ENCODE measurements around the gene KCNG1. TPM values are rescaled to one million over a fixed set of nuclear protein-coding genes. Genes with fewer than 3 reads are reported as not detected.

The KCNG1 gene
- total RNA-seq, 2 donors from 2014 or later, result 0.41 to 1.9 TPM

- no peaks in the 10 kb centered on the region for H3K9me3 ChIP-seq
- H3K4me3 ChIP-seq, result no peak overlapping the region
- no peak overlapping the region for H3K27ac ChIP-seq
- no peaks in the 10 kb centered on the region for H3K27me3 ChIP-seq (replicated peaks; ENCODE audit: insufficient read depth)
- ATAC-seq (ENCODE audit: insufficient number of reproducible peaks, low FRiP score, low read depth) (no peak), DNase-seq (ENCODE audit: low spot score) (no peak)
- H3K36me3 ChIP-seq, result no peaks in the 10 kb centered on the region
- no peaks in the 10 kb centered on the region for H3K4me1 ChIP-seq (ENCODE audit: control insufficient read depth in 1 of 2, low read depth in 2 of 2)
- no peak for TF ChIP-seq CTCF (IDR thresholded peaks at IDR 0.05)
These were observed 11.4 kb downstream of the KCNG1 start for GRCh38 chr20:51011479-51011878.

DNA sequence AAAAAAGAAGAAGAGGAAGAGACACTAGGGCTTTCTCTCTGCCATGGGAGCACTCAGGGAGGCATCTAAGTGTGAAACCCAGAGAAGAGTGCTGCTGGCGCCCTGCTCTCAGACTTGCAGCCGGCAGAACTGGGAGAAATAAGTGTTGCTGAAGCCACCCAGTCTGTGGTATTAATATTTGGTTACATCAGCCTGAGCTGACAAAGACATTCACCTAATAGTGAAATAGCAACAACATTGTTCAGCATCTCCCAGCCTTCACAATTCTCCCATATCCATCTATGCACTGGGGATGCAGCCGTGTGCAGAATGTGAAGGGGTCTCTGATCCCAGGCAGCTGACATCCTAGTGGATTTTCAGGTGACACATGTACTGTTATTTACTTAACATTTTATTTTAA, 12.0 kb downstream of the KCNG1 start:
- no peak for DNase-seq (ENCODE audit: low spot score)
- no peak for ATAC-seq (ENCODE audit: insufficient number of reproducible peaks, low FRiP score, low read depth)
- H3K4me1 ChIP-seq (ENCODE audit: control insufficient read depth in 1 of 2, low read depth in 2 of 2), result no peaks in the 10 kb centered on the region
- no peaks in the 10 kb centered on the region for H3K36me3 ChIP-seq
- no peak for TF ChIP-seq CTCF (IDR thresholded peaks at IDR 0.05)
- H3K4me3 ChIP-seq, result no peak overlapping the region
- no peaks in the 10 kb centered on the region for H3K9me3 ChIP-seq
- H3K27ac ChIP-seq, result no peak overlapping the region
- no peaks in the 10 kb centered on the region for H3K27me3 ChIP-seq (replicated peaks; ENCODE audit: insufficient read depth)

GRCh38 chr20:51010043-51010365, 12.9 kb downstream of the KCNG1 start:
- Histone ChIP-seq H3K4me3 (no peak overlapping the region), H3K27me3 (replicated peaks; ENCODE audit: insufficient read depth) (no peaks in the 10 kb centered on the region), H3K27ac (no peak overlapping the region), H3K9me3 (no peaks in the 10 kb centered on the region), H3K4me1 (ENCODE audit: control insufficient read depth in 1 of 2, low read depth in 2 of 2) (no peaks in the 10 kb centered on the region), H3K36me3 (no peaks in the 10 kb centered on the region)
- no peak for DNase-seq (ENCODE audit: low spot score)
- no peak for ATAC-seq (ENCODE audit: insufficient number of reproducible peaks, low FRiP score, low read depth)
- TF ChIP-seq CTCF (IDR thresholded peaks at IDR 0.05), result no peak

- Histone ChIP-seq H3K4me3 (no peak overlapping the region), H3K4me1 (ENCODE audit: control insufficient read depth in 1 of 2, low read depth in 2 of 2) (no peaks in the 10 kb centered on the region), H3K27ac (no peak overlapping the region), H3K9me3 (no peaks in the 10 kb centered on the region), H3K36me3 (no peaks in the 10 kb centered on the region), H3K27me3 (replicated peaks; ENCODE audit: insufficient read depth) (no peaks in the 10 kb centered on the region)
- no peak for TF ChIP-seq CTCF (IDR thresholded peaks at IDR 0.05)
- DNase-seq (ENCODE audit: low spot score), result no peak
- no peak for ATAC-seq (ENCODE audit: insufficient number of reproducible peaks, low FRiP score, low read depth)
These were observed 13.4 kb downstream of the KCNG1 start for GRCh38 chr20:51009303-51010042.

DNA sequence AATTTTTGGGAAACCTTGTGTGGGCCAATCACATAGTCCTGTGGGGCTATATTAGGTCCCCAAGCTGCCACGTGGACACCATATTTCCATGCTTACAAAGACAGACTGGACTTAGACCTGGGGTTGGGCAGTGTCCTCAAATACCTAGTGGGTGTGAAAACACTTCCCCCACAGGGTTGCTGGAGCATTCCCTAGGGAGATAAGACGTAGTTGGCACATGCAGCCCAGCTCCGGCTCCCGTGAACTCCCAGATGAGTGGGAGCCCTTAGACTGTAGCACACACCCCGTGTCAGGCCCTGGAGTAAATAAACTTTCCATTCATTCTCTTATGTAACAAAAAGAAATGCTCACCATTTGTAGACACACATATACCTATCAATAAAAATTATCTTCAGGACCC, 14.2 kb downstream of the KCNG1 start:
- H3K9me3 ChIP-seq, result no peaks in the 10 kb centered on the region
- ATAC-seq (ENCODE audit: insufficient number of reproducible peaks, low FRiP score, low read depth) (no peak), DNase-seq (ENCODE audit: low spot score) (no peak)
- no peaks in the 10 kb centered on the region for H3K27me3 ChIP-seq (replicated peaks; ENCODE audit: insufficient read depth)
- no peak for TF ChIP-seq CTCF (IDR thresholded peaks at IDR 0.05)
- no peaks in the 10 kb centered on the region for H3K36me3 ChIP-seq
- no peaks in the 10 kb centered on the region for H3K4me1 ChIP-seq (ENCODE audit: control insufficient read depth in 1 of 2, low read depth in 2 of 2)
- no peak overlapping the region for H3K27ac ChIP-seq
- no peak overlapping the region for H3K4me3 ChIP-seq
